Left ventricle myocardium inferior (tissue), 1 donor: ENCODE measurements around the gene DAZAP1. TPM values are rescaled to one million over a fixed set of nuclear protein-coding genes. Genes with fewer than 3 reads are reported as not detected.

Source experiments
- DNase-seq: peaks from one replicate; pipeline ENCODE4 v3.0.0-alpha.2; 2020
- H3K27ac ChIP-seq: fragments of 200-600 bp; replicated peaks from 2 replicates; pipeline ENCODE4 v1.8.0; 2021
- H3K27me3 ChIP-seq: fragments of 200-600 bp; 2 replicates; pipeline ENCODE4 v1.8.0; 2021; ENCODE audit warnings: low read depth
- H3K36me3 ChIP-seq: fragments of 200-600 bp; 2 replicates; pipeline ENCODE4 v1.8.0; 2021
- H3K4me1 ChIP-seq: fragments of 200-600 bp; 2 replicates; pipeline ENCODE4 v1.8.0; 2021
- H3K4me3 ChIP-seq: fragments of 200-600 bp; 2 replicates; pipeline ENCODE4 v1.8.0; 2021; ENCODE audit warnings: mild to moderate bottlenecking, moderate library complexity
- H3K9me3 ChIP-seq: fragments of 200-600 bp; replicated peaks from 2 replicates; pipeline ENCODE4 v1.8.0; 2021
- intact Hi-C: fragments of 100-400 bp; cut with micrococcal nuclease; formaldehyde crosslinking; loops from one replicate; pipeline ENCODE4 v1.11.0; 2022
- total RNA-seq: library from RNA; stranded (reverse); fragmentation: NEBNext Ultra II Directional; extraction: Animal tissue kit (Norgen Biotek cat#: 25700); gene quantifications from one replicate; pipeline ENCODE4 v1.2.1, GENCODE V29; 2021
- TF ChIP-seq, protein P1 (sequence below): fragments of 200-600 bp; IDR thresholded peaks from 2 replicates; pipeline ENCODE4 v1.8.0; 2021; ENCODE audit warnings: antibody characterized with exemption, mild to moderate bottlenecking, borderline replicate concordance
- donor health status: DM: no; HTN: yes; CAD: no; lungs with severe emphysema.

Gene DAZAP1
- total RNA-seq, 1 donor from 2014 or later: 81.8 TPM

DNA sequence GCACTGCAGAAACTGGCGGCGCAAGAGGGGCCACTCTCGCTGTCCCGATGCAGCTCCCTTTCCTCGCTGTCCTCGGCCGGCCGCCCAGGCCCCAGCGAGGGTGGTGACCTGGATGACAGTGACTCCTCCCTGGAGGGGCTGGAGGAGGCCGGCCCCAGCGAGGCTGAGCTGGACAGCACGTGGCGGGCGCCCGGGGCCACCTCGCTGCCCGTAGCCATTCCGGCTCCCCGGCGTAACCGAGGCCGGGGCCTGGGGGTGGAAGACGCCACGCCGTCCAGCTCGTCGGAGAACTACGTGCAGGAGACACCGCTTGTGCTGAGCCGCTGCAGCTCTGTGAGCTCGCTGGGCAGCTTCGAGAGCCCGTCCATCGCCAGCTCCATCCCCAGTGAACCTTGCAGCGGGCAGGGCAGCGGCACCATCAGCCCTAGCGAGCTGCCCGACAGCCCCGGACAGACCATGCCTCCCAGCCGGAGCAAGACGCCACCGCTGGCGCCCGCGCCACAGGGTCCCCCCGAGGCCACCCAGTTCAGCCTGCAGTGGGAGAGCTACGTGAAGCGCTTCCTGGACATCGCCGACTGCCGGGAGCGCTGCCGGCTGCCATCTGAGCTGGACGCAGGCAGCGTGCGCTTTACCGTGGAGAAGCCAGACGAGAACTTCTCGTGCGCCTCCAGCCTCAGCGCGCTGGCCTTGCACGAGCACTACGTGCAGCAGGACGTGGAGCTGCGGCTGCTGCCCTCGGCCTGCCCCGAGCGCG is 59.3 kb downstream of the DAZAP1 start:
- peaks cover 64% of the 10 kb centered on the region for H3K4me1 ChIP-seq
- peaks cover 77% of the 10 kb centered on the region for H3K27me3 ChIP-seq
- no peaks in the 10 kb centered on the region for H3K36me3 ChIP-seq
- TF ChIP-seq, protein P1, sequence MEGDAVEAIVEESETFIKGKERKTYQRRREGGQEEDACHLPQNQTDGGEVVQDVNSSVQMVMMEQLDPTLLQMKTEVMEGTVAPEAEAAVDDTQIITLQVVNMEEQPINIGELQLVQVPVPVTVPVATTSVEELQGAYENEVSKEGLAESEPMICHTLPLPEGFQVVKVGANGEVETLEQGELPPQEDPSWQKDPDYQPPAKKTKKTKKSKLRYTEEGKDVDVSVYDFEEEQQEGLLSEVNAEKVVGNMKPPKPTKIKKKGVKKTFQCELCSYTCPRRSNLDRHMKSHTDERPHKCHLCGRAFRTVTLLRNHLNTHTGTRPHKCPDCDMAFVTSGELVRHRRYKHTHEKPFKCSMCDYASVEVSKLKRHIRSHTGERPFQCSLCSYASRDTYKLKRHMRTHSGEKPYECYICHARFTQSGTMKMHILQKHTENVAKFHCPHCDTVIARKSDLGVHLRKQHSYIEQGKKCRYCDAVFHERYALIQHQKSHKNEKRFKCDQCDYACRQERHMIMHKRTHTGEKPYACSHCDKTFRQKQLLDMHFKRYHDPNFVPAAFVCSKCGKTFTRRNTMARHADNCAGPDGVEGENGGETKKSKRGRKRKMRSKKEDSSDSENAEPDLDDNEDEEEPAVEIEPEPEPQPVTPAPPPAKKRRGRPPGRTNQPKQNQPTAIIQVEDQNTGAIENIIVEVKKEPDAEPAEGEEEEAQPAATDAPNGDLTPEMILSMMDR: no peak
- DNase-seq: no peak
- H3K4me3 ChIP-seq: peak overlapping the region; percentile 75
- H3K27ac ChIP-seq: no peak overlapping the region
- H3K9me3 ChIP-seq: no peaks in the 10 kb centered on the region
- intact Hi-C loops: no loop called here

DNA sequence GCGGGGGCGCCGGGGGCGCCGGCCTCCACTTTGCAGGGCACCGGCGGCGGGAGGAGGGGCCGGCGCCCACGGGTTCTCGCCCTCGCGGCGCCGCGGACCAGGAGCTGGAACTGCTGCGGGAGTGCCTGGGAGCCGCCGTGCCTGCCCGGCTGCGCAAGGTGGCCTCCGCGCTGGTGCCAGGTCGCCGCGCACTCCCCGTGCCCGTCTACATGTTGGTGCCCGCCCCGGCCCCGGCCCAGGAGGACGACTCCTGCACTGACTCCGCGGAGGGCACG is 59.8 kb downstream of the DAZAP1 start:
- Histone ChIP-seq H3K9me3 (no peaks in the 10 kb centered on the region), H3K27me3 (peaks cover 82% of the 10 kb centered on the region), H3K36me3 (no peaks in the 10 kb centered on the region), H3K4me1 (peaks cover 69% of the 10 kb centered on the region), H3K27ac (no peak overlapping the region), H3K4me3 (peak overlapping the region; percentile 75)
- TF ChIP-seq, protein P1: no peak
- DNase-seq: no peak
- intact Hi-C loops: no loop called here

DNA sequence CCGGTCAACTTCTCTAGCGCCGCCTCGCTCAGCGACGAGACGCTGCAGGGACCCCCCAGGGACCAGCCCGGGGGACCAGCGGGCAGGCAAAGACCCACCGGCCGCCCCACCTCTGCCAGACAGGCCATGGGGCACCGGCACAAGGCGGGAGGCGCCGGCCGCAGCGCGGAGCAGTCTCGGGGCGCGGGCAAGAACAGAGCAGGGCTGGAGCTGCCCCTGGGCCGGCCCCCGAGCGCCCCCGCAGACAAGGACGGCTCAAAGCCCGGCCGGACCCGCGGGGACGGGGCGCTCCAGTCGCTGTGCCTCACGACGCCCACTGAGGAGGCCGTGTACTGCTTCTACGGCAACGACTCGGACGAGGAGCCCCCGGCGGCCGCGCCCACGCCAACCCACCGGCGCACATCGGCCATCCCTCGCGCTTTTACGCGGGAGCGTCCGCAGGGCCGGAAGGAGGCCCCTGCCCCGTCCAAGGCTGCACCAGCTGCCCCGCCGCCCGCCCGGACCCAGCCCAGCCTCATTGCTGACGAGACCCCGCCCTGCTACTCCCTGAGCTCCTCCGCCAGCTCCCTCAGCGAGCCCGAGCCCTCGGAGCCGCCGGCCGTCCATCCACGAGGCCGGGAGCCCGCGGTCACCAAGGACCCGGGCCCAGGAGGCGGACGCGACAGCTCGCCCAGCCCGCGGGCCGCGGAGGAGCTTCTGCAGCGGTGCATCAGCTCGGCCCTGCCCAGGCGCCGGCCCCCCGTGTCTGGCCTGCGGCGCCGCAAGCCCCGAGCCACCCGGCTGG is 60.3 kb downstream of the DAZAP1 start:
- Histone ChIP-seq H3K27me3 (peaks cover 87% of the 10 kb centered on the region), H3K9me3 (no peaks in the 10 kb centered on the region), H3K36me3 (no peaks in the 10 kb centered on the region), H3K27ac (no peak overlapping the region), H3K4me3 (peak overlapping the region; percentile 75), H3K4me1 (peaks cover 70% of the 10 kb centered on the region)
- intact Hi-C loops: no loop called here
- DNase-seq: no peak
- TF ChIP-seq, protein P1: no peak

DNA sequence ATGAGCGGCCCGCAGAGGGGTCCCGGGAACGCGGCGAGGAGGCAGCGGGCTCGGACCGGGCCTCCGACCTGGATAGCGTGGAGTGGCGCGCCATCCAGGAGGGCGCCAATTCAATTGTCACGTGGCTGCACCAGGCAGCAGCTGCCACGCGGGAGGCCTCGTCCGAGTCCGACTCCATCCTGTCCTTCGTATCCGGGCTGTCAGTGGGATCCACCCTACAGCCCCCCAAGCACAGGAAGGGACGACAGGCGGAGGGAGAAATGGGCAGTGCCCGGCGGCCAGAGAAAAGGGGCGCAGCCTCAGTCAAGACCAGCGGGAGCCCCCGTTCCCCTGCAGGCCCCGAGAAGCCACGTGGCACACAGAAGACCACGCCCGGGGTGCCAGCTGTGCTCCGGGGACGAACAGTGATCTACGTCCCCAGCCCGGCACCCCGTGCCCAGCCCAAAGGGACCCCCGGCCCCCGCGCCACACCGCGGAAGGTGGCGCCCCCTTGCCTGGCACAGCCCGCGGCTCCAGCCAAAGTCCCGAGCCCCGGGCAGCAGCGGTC is 61.0 kb downstream of the DAZAP1 start:
- Histone ChIP-seq H3K27me3 (peaks cover 91% of the 10 kb centered on the region), H3K4me1 (peaks cover 71% of the 10 kb centered on the region), H3K36me3 (no peaks in the 10 kb centered on the region), H3K9me3 (no peaks in the 10 kb centered on the region), H3K27ac (no peak overlapping the region), H3K4me3 (peak overlapping the region; percentile 75)
- no peak for DNase-seq
- intact Hi-C loops: no loop called here
- TF ChIP-seq, protein P1: no peak

DNA sequence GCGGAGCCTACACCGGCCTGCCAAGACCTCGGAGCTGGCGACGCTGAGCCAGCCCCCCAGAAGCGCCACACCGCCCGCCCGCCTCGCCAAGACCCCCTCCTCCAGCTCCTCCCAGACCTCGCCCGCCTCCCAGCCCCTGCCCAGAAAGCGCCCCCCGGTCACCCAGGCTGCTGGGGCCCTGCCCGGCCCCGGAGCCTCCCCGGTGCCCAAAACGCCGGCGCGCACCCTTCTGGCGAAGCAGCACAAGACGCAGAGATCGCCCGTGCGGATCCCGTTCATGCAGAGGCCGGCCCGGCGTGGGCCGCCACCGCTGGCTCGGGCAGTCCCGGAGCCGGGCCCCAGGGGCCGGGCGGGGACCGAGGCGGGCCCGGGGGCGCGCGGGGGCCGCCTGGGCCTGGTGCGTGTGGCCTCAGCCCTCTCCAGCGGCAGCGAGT is 61.5 kb downstream of the DAZAP1 start:
- TF ChIP-seq, protein P1: no peak
- H3K4me3 ChIP-seq: peak overlapping the region; percentile 75
- H3K27ac ChIP-seq: no peak overlapping the region
- intact Hi-C loops: no loop called here
- no peak for DNase-seq
- peaks cover 76% of the 10 kb centered on the region for H3K4me1 ChIP-seq
- H3K36me3 ChIP-seq: no peaks in the 10 kb centered on the region
- H3K9me3 ChIP-seq: no peaks in the 10 kb centered on the region
- peaks cover 88% of the 10 kb centered on the region for H3K27me3 ChIP-seq
